Omental fat pad (tissue), 4 donors: ENCODE measurements around the gene CTTNBP2. TPM values are rescaled to one million over a fixed set of nuclear protein-coding genes. Genes with fewer than 3 reads are reported as not detected.

Experiments used
- ATAC-seq: fragments of 150-250 bp; one replicate; pipeline ENCODE4 v1.9.1; 2016; ENCODE audit warnings: mild to moderate bottlenecking, moderate library complexity; ENCODE audit not compliant: low FRiP score
- DNase-seq: peaks from one replicate; pipeline ENCODE4 v3.0.0-alpha.2; 2019; ENCODE audit warnings: low spot score
- total RNA-seq, 4 donors: library from RNA; depleted of rRNA; stranded (reverse); fragments of >200 nt; gene quantifications; one replicate each; pipeline ENCODE4 v1.1.0, GENCODE V29; 2016
- TF ChIP-seq, protein P1 (sequence below), 3 donors: fragments of 450-650 bp; IDR thresholded peaks; one replicate each; pipeline ENCODE4 v1.5.1; 2016 to 2017; ENCODE audit warnings: antibody characterized with exemption in 3 of 3, mild to moderate bottlenecking in 3 of 3, moderate library complexity in 2 of 3

Gene CTTNBP2
- total RNA-seq, 4 donors from 2014 or later, result 4.7 to 15.1 (median 13.0) TPM

DNA sequence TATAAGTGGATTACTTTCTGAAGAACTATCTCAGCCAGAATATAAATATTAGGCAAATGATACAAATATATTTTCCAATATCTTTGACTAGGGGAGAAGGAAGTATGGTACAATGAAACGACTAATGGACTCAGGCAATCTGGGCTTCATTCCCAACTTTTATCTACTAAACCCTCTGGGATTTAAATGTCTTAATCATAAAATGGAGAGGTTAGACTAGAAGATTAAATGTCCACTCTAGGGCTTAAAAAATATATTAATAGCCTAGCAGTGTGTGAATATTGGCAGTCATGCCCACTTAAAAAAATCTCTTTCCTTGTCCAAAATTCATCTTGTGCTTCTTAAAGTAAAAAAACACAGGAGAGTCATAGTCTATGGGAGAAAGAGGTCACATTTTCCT lies 98.3 kb downstream of the CTTNBP2 start:
- no peak for DNase-seq
- no peak for ATAC-seq
- TF ChIP-seq, protein P1, sequence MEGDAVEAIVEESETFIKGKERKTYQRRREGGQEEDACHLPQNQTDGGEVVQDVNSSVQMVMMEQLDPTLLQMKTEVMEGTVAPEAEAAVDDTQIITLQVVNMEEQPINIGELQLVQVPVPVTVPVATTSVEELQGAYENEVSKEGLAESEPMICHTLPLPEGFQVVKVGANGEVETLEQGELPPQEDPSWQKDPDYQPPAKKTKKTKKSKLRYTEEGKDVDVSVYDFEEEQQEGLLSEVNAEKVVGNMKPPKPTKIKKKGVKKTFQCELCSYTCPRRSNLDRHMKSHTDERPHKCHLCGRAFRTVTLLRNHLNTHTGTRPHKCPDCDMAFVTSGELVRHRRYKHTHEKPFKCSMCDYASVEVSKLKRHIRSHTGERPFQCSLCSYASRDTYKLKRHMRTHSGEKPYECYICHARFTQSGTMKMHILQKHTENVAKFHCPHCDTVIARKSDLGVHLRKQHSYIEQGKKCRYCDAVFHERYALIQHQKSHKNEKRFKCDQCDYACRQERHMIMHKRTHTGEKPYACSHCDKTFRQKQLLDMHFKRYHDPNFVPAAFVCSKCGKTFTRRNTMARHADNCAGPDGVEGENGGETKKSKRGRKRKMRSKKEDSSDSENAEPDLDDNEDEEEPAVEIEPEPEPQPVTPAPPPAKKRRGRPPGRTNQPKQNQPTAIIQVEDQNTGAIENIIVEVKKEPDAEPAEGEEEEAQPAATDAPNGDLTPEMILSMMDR (IDR thresholded peaks at IDR 0.05), result no peak

DNA sequence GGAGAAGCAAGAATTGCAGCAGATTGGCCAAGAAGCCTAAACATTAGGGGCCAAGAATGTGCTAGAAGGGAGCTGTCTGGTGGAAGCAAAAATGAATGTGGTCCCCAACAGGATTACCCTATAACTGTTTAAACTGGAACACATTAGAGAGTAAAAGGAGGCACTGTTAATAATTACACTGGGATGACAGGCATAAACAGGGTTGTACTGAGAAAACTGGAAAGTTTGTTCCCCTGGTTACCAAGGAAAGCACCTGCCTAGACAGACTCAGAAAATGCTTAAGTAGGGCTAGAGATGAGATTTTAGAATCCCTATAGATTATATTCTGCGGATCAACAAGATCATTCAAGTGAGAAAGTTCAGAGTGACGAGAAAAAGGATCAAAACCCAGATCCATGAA lies 100.8 kb downstream of the CTTNBP2 start:
- ATAC-seq (no peak), DNase-seq (no peak)

DNA sequence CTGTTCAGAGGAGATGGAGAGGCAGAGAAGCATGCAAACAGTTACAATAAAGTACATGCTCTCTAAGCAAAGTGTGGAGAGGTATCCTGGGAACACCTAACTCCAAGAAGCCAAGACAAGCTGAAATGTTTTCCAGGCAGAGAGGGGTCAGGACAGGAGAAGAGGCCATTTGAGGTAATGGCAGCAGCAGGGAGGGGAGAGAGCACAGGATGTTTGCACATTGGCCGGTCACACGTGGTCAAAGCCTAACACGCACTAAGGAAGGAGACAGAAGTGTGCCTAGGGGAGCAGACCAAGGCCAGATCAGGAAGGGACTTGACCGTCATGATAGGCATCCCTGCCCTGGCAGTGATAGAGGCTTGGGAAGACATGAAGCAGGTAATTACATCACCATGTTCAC lies 101.5 kb downstream of the CTTNBP2 start:
- DNase-seq (no peak), ATAC-seq (no peak)
- TF ChIP-seq, protein P1 (IDR thresholded peaks at IDR 0.05), result no peak

More for the DNA sequence above, 100.8 kb downstream of the CTTNBP2 start:
- TF ChIP-seq, protein P1 (IDR thresholded peaks at IDR 0.05), result no peak

DNA sequence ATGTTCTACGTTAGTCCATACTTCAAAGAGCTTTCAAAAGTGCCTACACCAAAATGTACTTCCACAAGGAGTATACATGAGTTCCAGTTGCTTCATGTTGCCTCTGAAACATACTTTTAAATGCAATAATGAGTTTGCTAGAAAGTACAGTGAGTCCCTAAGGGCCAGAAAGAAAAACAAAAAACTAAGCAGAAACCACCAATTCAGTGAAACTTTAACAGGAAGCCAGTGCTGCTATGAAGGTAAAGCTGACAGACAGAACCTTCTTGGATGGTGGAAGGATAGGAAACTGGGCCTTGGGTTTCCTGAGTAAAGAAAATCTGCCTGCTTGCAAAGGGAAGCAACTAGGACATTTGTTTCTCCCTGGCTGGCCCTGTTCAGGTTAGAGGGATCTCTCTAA lies 104.2 kb downstream of the CTTNBP2 start:
- TF ChIP-seq, protein P1 (IDR thresholded peaks at IDR 0.05), result no peak
- ATAC-seq, result no peak
- DNase-seq, result no peak

DNA sequence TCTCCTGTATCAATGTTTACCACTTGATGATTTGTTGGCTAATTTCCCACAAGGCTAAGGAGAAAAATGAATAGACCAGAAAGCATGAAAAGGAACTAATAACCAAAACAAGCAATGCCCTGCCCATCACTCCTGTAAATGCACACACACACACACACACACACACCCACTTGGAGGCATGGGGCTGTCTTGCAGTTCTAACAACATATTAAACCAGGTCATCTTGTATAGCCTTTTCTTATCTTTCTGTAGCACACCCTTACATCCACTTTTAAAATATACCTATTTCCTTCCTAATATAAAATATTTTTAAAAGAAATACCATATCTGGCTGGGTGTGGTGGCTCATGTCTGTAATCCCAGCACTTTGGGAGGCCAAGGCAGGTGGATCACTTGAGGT lies 105.3 kb downstream of the CTTNBP2 start:
- TF ChIP-seq, protein P1 (IDR thresholded peaks at IDR 0.05), result no peak
- no peak for DNase-seq
- ATAC-seq, result no peak

DNA sequence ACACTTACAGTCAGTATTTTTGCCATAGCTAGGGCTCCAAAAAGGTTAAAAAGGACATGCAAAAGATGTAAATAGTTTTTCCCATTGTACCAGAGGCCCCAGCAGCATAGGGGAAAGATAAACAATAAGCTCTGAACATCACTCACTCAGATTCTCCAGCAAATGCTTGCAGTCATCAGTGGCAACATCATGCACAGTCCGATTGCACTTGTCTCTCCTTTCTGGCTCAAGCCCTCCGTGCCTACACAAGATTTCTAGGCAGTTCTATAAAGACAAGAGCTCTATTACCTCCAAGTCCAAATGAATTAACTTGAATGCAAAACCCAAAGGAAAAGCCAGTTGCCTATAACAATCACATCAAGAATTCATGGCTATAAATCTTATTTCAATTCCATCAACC lies 106.3 kb downstream of the CTTNBP2 start:
- DNase-seq (no peak), ATAC-seq (no peak)
- TF ChIP-seq, protein P1 (IDR thresholded peaks at IDR 0.05), result no peak

DNA sequence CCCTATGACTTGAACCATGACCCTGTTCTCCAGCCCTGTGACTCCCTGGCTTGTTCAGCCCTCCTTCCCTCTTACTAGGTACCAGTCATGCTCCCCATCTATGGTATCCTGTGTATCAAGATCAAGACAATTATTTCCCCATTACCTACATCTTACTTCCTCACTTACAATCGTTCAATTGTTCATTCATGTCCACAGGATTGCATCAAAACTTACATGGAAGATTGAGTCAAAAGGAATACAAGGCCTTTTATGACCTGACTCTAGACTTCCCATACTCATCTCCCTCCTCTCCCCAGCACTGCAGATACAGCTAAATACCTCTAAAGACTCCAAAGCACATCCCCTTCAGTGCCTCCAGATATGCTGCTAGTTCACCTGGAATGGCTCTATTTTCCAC lies 109.2 kb downstream of the CTTNBP2 start:
- DNase-seq (no peak), ATAC-seq (no peak)

More for the DNA sequence above, 109.2 kb downstream of the CTTNBP2 start:
- TF ChIP-seq, protein P1 (IDR thresholded peaks at IDR 0.05), result no peak
